HPDE6-E6E7 (cell line): Measurements from ENCODE around the gene MICAL2.
"Not testable (repeated sequence)": the region's sequence is repeated elsewhere in the genome, so short reads cannot be mapped to it uniquely, and the experiment has no call there.

Experiments
- DNase-seq: peaks from one replicate; pipeline ENCODE4 v3.0.0; 2011; ENCODE audit warnings: missing footprints; ENCODE audit errors: extremely low spot score

The MICAL2 gene

GRCh38 chr11:12134236-12134585, 23.8 kb downstream of the MICAL2 start:
- no peak for DNase-seq

- no peak for DNase-seq
Measured at GRCh38 chr11:12135185-12135584, 24.8 kb downstream of the MICAL2 start.

- DNase-seq = no peak
Measured at GRCh38 chr11:12137005-12137690, 26.8 kb downstream of the MICAL2 start.

- no peak for DNase-seq
Measured at GRCh38 chr11:12137938-12138731, 27.7 kb downstream of the MICAL2 start.

GRCh38 chr11:12139144-12139881, 28.9 kb downstream of the MICAL2 start:
- DNase-seq = no peak

- DNase-seq = no peak
Measured at GRCh38 chr11:12140186-12140793, 29.9 kb downstream of the MICAL2 start.

- no peak for DNase-seq
Measured at GRCh38 chr11:12141283-12141682, 30.9 kb downstream of the MICAL2 start.

GRCh38 chr11:12142176-12142575, 31.8 kb downstream of the MICAL2 start:
- no peak for DNase-seq

GRCh38 chr11:12142909-12143308, 32.5 kb downstream of the MICAL2 start:
- no peak for DNase-seq

GRCh38 chr11:12143461-12144258, 33.3 kb downstream of the MICAL2 start:
- DNase-seq = no peak

GRCh38 chr11:12144330-12145174, 34.2 kb downstream of the MICAL2 start:
- no peak for DNase-seq

GRCh38 chr11:12146678-12147077, 36.3 kb downstream of the MICAL2 start:
- DNase-seq = not testable (repeated sequence)

- no peak for DNase-seq
Measured at GRCh38 chr11:12147827-12148226, 37.4 kb downstream of the MICAL2 start.

- DNase-seq = no peak
Measured at GRCh38 chr11:12148466-12148865, 38.1 kb downstream of the MICAL2 start.

- no peak for DNase-seq
Measured at GRCh38 chr11:12148882-12149281, 38.5 kb downstream of the MICAL2 start.

- DNase-seq = no peak
Measured at GRCh38 chr11:12149672-12150225, 39.4 kb downstream of the MICAL2 start.

- no peak for DNase-seq
Measured at GRCh38 chr11:12150831-12151382, 40.5 kb downstream of the MICAL2 start.

GRCh38 chr11:12152321-12152720, 41.9 kb downstream of the MICAL2 start:
- no peak for DNase-seq

GRCh38 chr11:12154871-12155668, 44.7 kb downstream of the MICAL2 start:
- DNase-seq = no peak
